Measurements from ENCODE around the gene ZNF526. TPM values are rescaled to one million over a fixed set of nuclear protein-coding genes. Genes with fewer than 3 reads are reported as not detected.

ZNF526 gene
- total and polyA plus RNA-seq, 9 of the 15 experiments (the other 6 are each of a cell fraction or from before 2014, with no cell fraction given) = 1.3 to 17.9 (median 6.2) TPM

DNA sequence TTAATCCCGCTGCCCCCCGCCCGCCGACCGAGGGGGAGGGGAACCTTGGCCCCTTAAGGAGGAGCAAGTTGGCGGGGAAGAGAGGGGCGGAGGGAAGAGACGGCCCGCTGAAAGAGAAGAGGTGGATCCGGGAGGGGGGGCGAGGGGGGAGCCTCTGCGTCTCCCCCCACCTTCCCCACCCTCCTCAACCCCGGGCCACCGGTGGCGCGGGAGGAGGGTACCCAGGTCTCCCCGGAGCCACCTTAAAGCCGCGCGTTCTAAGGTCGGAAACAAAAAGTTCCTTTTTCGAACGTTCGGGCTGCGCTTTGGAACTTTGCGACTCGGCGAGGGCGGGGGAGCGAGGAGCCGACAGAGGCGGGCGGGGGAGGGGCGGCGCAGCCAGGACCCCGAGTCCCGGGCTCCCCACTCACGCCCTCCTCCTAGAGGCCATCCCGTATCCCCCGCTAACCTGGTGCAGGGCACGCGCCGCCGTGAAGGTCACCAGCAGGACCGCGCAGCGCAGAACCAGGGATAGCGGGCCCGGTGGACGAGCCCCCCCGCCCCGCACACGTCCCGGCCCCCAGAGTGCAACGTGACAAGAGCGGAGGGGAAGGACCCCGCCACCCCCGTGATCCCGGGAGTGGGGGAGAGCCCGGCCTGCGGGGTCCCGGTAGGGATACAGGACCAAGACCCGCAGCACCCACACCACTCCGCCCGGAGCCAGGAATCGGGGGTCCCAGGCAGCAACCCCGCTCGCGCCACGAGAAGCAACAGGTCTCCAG is 34.2 kb downstream of the ZNF526 start (continued):
- TF ChIP-seq SMAD3 (CRISPR knock-in tag; conservative IDR thresholded peaks at IDR 0.05) (no peak), NCOA1 (IDR thresholded peaks at IDR 0.05; ENCODE audit: low read depth) (no peak), SP1 (CRISPR knock-in tag; IDR thresholded peaks at IDR 0.05) (peak; percentile 26; the same call in 1 of the 2 replicates), MYC (IDR thresholded peaks at IDR 0.05; ENCODE audit: low read depth, low read length) (no peak), MYC (CRISPR knock-in tag; IDR thresholded peaks at IDR 0.05; ENCODE audit: borderline replicate concordance, low read depth) (0 out of 2 replicates have a peak, but pooled peaks have one; percentile 74), TGIF2 (CRISPR knock-in tag; IDR thresholded peaks at IDR 0.05) (no peak; the same call in 1 of the 2 replicates), CCNT2 (IDR thresholded peaks at IDR 0.05; ENCODE audit: borderline replicate concordance, extremely low read depth, insufficient read length, low read depth, low read length) (peak; percentile 30), SRSF7 (optimal IDR thresholded peaks at IDR 0.05; ENCODE audit: low read depth, low read length) (no peak), TAF1 (IDR thresholded peaks at IDR 0.05; ENCODE audit: control insufficient read depth, extremely low read depth, insufficient read depth, low read length, severe bottlenecking) (peak; percentile 40), CHD4 (IDR thresholded peaks at IDR 0.05; ENCODE audit: insufficient read depth, insufficient replicate concordance, low read depth, low read length, poor library complexity, severe bottlenecking) (peak; percentile 44)
- TF ChIP-seq, protein P1, sequence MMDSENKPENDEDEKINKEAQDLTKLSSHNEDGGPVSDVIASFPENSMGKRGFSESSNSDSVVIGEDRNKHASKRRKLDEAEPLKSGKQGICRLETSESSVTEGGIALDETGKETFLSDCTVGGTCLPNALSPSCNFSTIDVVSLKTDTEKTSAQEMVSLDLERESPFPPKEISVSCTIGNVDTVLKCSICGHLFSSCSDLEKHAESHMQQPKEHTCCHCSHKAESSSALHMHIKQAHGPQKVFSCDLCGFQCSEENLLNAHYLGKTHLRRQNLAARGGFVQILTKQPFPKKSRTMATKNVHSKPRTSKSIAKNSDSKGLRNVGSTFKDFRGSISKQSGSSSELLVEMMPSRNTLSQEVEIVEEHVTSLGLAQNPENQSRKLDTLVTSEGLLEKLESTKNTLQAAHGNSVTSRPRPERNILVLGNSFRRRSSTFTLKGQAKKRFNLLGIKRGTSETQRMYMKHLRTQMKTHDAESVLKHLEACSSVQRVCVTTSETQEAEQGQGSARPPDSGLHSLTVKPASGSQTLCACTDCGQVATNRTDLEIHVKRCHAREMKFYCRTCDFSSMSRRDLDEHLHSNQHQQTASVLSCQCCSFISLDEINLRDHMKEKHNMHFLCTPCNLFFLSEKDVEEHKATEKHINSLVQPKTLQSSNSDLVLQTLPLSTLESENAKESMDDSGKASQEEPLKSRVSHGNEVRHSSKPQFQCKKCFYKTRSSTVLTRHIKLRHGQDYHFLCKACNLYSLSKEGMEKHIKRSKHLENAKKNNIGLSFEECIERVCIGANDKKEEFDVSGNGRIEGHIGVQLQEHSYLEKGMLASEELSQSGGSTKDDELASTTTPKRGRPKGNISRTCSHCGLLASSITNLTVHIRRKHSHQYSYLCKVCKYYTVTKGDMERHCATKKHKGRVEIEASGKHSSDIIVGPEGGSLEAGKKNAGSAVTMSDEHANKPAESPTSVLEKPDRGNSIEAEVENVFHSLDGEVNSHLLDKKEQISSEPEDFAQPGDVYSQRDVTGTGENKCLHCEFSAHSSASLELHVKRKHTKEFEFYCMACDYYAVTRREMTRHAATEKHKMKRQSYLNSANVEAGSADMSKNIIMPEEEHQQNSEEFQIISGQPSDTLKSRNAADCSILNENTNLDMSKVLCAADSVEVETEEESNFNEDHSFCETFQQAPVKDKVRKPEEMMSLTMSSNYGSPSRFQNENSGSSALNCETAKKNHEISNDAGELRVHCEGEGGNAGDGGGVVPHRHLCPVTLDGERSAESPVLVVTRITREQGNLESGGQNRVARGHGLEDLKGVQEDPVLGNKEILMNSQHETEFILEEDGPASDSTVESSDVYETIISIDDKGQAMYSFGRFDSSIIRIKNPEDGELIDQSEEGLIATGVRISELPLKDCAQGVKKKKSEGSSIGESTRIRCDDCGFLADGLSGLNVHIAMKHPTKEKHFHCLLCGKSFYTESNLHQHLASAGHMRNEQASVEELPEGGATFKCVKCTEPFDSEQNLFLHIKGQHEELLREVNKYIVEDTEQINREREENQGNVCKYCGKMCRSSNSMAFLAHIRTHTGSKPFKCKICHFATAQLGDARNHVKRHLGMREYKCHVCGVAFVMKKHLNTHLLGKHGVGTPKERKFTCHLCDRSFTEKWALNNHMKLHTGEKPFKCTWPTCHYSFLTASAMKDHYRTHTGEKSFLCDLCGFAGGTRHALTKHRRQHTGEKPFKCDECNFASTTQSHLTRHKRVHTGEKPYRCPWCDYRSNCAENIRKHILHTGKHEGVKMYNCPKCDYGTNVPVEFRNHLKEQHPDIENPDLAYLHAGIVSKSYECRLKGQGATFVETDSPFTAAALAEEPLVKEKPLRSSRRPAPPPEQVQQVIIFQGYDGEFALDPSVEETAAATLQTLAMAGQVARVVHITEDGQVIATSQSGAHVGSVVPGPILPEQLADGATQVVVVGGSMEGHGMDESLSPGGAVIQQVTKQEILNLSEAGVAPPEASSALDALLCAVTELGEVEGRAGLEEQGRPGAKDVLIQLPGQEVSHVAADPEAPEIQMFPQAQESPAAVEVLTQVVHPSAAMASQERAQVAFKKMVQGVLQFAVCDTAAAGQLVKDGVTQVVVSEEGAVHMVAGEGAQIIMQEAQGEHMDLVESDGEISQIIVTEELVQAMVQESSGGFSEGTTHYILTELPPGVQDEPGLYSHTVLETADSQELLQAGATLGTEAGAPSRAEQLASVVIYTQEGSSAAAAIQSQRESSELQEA (IDR thresholded peaks at IDR 0.05; ENCODE audit: low read depth) = no peak
- TF ChIP-seq, protein P2, sequence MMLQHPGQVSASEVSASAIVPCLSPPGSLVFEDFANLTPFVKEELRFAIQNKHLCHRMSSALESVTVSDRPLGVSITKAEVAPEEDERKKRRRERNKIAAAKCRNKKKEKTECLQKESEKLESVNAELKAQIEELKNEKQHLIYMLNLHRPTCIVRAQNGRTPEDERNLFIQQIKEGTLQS (IDR thresholded peaks at IDR 0.05) = no peak
- TF ChIP-seq, protein P2 (CRISPR knock-in tag; conservative IDR thresholded peaks at IDR 0.05) = no peak
- TF ChIP-seq, protein P3, sequence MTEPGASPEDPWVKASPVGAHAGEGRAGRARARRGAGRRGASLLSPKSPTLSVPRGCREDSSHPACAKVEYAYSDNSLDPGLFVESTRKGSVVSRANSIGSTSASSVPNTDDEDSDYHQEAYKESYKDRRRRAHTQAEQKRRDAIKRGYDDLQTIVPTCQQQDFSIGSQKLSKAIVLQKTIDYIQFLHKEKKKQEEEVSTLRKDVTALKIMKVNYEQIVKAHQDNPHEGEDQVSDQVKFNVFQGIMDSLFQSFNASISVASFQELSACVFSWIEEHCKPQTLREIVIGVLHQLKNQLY (CRISPR knock-in tag; conservative IDR thresholded peaks at IDR 0.05) = 0 out of 4 replicates have a peak, but pooled peaks of 1 of the 2 experiments have one; percentile 11

Measured in K562 (cell line).